Naive B cell (primary cell): ENCODE data around the gene TMEM30B. TPM values are rescaled to one million over a fixed set of nuclear protein-coding genes. Genes with fewer than 3 reads are reported as not detected.

Experiments used
- ATAC-seq, 2 donors: fragments of 150-1000 bp; cut with Tn5 transposase; 2 replicates each; pipeline ENCODE4 v1.10.0; 2021; ENCODE audit warnings: low read depth in 2 of 2, mild to moderate bottlenecking in 2 of 2, moderate library complexity in 2 of 2
- DNase-seq: peaks from one replicate; pipeline ENCODE4 v3.0.0; 2022
- H3K27ac Mint-ChIP-seq, 6 donors: one replicate each; pipeline ENCODE4 v1.8.0; 2020 to 2022; ENCODE audit warnings: mild to moderate bottlenecking in 6 of 6, mixed read lengths in 6 of 6, moderate library complexity in 5 of 6, inconsistent platforms in 2 of 6
- H3K27me3 Mint-ChIP-seq, 3 donors: one replicate each; pipeline ENCODE4 v1.8.0; 2021 to 2022; ENCODE audit warnings: mixed read lengths in 3 of 3, mild to moderate bottlenecking in 1 of 3
- H3K36me3 Mint-ChIP-seq, 2 donors: one replicate each; pipeline ENCODE4 v1.8.0; 2020 to 2022; ENCODE audit warnings: mixed read lengths in 2 of 2, inconsistent platforms in 1 of 2, mild to moderate bottlenecking in 1 of 2
- H3K4me1 Mint-ChIP-seq, 3 donors: one replicate each; pipeline ENCODE4 v1.8.0; 2020 to 2022; ENCODE audit warnings: mixed read lengths in 3 of 3, inconsistent platforms in 1 of 3, mild to moderate bottlenecking in 1 of 3, moderate library complexity in 1 of 3
- H3K4me3 Mint-ChIP-seq, 8 donors: one replicate each; pipeline ENCODE4 v1.8.0; 2020 to 2022; ENCODE audit warnings: mild to moderate bottlenecking in 8 of 8, mixed read lengths in 8 of 8, moderate library complexity in 8 of 8, inconsistent platforms in 2 of 8
- H3K9me3 Mint-ChIP-seq, 7 donors: one replicate each; pipeline ENCODE4 v1.8.0; 2020 to 2022; ENCODE audit warnings: mixed read lengths in 7 of 7, mild to moderate bottlenecking in 5 of 7, inconsistent platforms in 2 of 7, moderate library complexity in 1 of 7
- polyA plus RNA-seq, 6 donors: library from polyadenylated mRNA; unstranded; fragments of 300-500 nt; fragmentation: Illumina TruSeq; gene quantifications; one replicate each; pipeline ENCODE4 v1.2.3, GENCODE V29; 2021; ENCODE audit warnings: low read depth in 6 of 6

TMEM30B gene
- polyA plus RNA-seq, 6 donors from 2014 or later, result 0.07 TPM; not detected in 5

GRCh38 chr14:61233436-61233956 lies 47.6 kb downstream of the TMEM30B start:
- DNase-seq (no peak), ATAC-seq (no peak)
- H3K4me1 Mint-ChIP-seq, result no peaks in the 10 kb centered on the region
- no peaks in the 10 kb centered on the region for H3K36me3 Mint-ChIP-seq
- H3K27me3 Mint-ChIP-seq, result peaks cover 13 to 60% (median 58%) of the 10 kb centered on the region in 3 donors
- H3K9me3 Mint-ChIP-seq, result peaks cover 0 to 4% (median 0%) of the 10 kb centered on the region in 7 donors
- H3K27ac Mint-ChIP-seq, result no peak overlapping the region
- no peak overlapping the region for H3K4me3 Mint-ChIP-seq

- Mint-ChIP-seq H3K4me3 (no peak overlapping the region), H3K36me3 (no peaks in the 10 kb centered on the region), H3K27me3 (peaks cover 18 to 53% (median 53%) of the 10 kb centered on the region in 3 donors), H3K9me3 (peaks cover 0 to 4% (median 0%) of the 10 kb centered on the region in 7 donors), H3K27ac (no peak overlapping the region), H3K4me1 (no peaks in the 10 kb centered on the region)
- ATAC-seq (no peak), DNase-seq (no peak)
Observed at GRCh38 chr14:61231810-61232209, 49.3 kb downstream of the TMEM30B start.

- Mint-ChIP-seq H3K4me3 (no peak overlapping the region), H3K4me1 (no peaks in the 10 kb centered on the region), H3K9me3 (peaks cover 0 to 4% (median 0%) of the 10 kb centered on the region in 7 donors), H3K36me3 (no peaks in the 10 kb centered on the region), H3K27me3 (peaks cover 27 to 50% (median 45%) of the 10 kb centered on the region in 3 donors), H3K27ac (no peak overlapping the region)
- no peak for DNase-seq
- no peak for ATAC-seq
Observed at GRCh38 chr14:61229981-61230380, 51.2 kb downstream of the TMEM30B start.

- no peaks in the 10 kb centered on the region for H3K36me3 Mint-ChIP-seq
- H3K27ac Mint-ChIP-seq, result no peak overlapping the region
- H3K27me3 Mint-ChIP-seq, result peaks cover 29 to 50% (median 45%) of the 10 kb centered on the region in 3 donors
- no peak overlapping the region for H3K4me3 Mint-ChIP-seq
- H3K9me3 Mint-ChIP-seq, result peaks cover 0 to 4% (median 0%) of the 10 kb centered on the region in 7 donors
- no peaks in the 10 kb centered on the region for H3K4me1 Mint-ChIP-seq
- no peak for DNase-seq
- ATAC-seq, result no peak
Observed at GRCh38 chr14:61229475-61229888, 51.7 kb downstream of the TMEM30B start.

GRCh38 chr14:61227884-61228591 lies 53.1 kb downstream of the TMEM30B start:
- Mint-ChIP-seq H3K9me3 (peaks cover 0 to 4% (median 0%) of the 10 kb centered on the region in 7 donors), H3K27ac (no peak overlapping the region), H3K27me3 (peaks cover 40 to 59% (median 47%) of the 10 kb centered on the region in 3 donors), H3K4me3 (no peak overlapping the region), H3K36me3 (no peaks in the 10 kb centered on the region), H3K4me1 (no peaks in the 10 kb centered on the region)
- ATAC-seq, result no peak
- DNase-seq, result no peak

Other genes with a start within 250 kb of the TMEM30B start
- 1 to 10 TPM in 5 of 6 donors, under 1 TPM in 1; 0.59 to 2.8 (median 2.1) TPM for gene PRKCH, start 40.2 kb upstream of the TMEM30B start, polyA plus RNA-seq